K562 (cell line): Measurements from ENCODE around the gene UBXN1. TPM values are rescaled to one million over a fixed set of nuclear protein-coding genes. Genes with fewer than 3 reads are reported as not detected.
A peak's percentile ranks its signal among the peaks of the same experiment; 100 is the strongest.

ENCODE experiments used
- AFF1 ChIP-seq, 2 experiments: fragments of 450-650 bp; IDR thresholded peaks; 2 replicates each; pipeline ENCODE4 v1.6.1; 2018; ENCODE audit warnings: mild to moderate bottlenecking in 2 of 2, low read depth in 1 of 2; ENCODE audit not compliant: partially characterized antibody in 2 of 2
- FIP1L1 ChIP-seq: fragments of 200-400 bp; formaldehyde crosslinking; IDR thresholded peaks from 2 replicates; pipeline ENCODE4 v1.6.1; 2018; ENCODE audit warnings: mild to moderate bottlenecking, low read depth, low read length; ENCODE audit not compliant: poor library complexity, severe bottlenecking
- NR0B1 ChIP-seq: fragments of 450-650 bp; IDR thresholded peaks from one replicate; pipeline ENCODE4 v1.6.1; 2018; ENCODE audit warnings: mild to moderate bottlenecking, moderate library complexity; ENCODE audit not compliant: partially characterized antibody
- SRSF7 ChIP-seq: fragments of 200-400 bp; formaldehyde crosslinking; optimal IDR thresholded peaks from 2 replicates; pipeline ENCODE3; 2017; ENCODE audit warnings: mild to moderate bottlenecking, low read depth, low read length
- TAF1 ChIP-seq: IDR thresholded peaks from 2 replicates; pipeline ENCODE4 v1.6.1; 2011; ENCODE audit warnings: mild to moderate bottlenecking, low read length, moderate library complexity; ENCODE audit not compliant: insufficient read depth, control insufficient read depth, severe bottlenecking; ENCODE audit errors: extremely low read depth
- ZBTB40 ChIP-seq, 2 experiments: fragments of 450-650 bp in 1 of 2; sonication (generic) in 1 of 2; formaldehyde crosslinking in 1 of 2; IDR thresholded peaks; 2 replicates each; pipeline versions ENCODE4 v1.7.1 to v1.9.0; 2016 to 2022; ENCODE audit warnings: inconsistent platforms in 1 of 2, mild to moderate bottlenecking in 1 of 2, missing genetic modification reagents in 1 of 2
- ZFP30 ChIP-seq: fragments of 250-450 bp; sonication (Bioruptor Pico); IDR thresholded peaks from 2 replicates; pipeline ENCODE4 v1.8.0; 2022; ENCODE audit warnings: moderate library complexity, mild to moderate bottlenecking, inconsistent platforms, borderline replicate concordance
- polyA plus RNA-seq, 8 experiments: library from polyadenylated mRNA; depleted of rRNA in 4 of 8; stranded (reverse) in 5 of 8; unstranded in 3 of 8; fragments of >200 nt; fragmentation: Nextera tagmentation in 2 of 8; fragmentation: Illumina TruSeq in 1 of 8; extraction: Ambion mirVana in 2 of 8; extraction: Trizol in 1 of 8; gene quantifications; 2 replicates each; pipeline versions ENCODE4 v1.2.1 to v1.2.3, GENCODE V29; 2011 to 2014; ENCODE audit warnings: inconsistent platforms in 1 of 8, missing spikeins in 1 of 8
- total RNA-seq, 7 experiments: library from RNA; depleted of rRNA in 6 of 7; stranded (reverse); fragments of >200 nt in 6 of 7; fragmentation: Illumina TruSeq in 2 of 7; extraction: Trizol in 2 of 7; gene quantifications; 2 replicates each; pipeline versions ENCODE4 v1.2.1 to v1.2.3, GENCODE V29; 2011 to 2021; ENCODE audit warnings: low replicate concordance in 1 of 7

The UBXN1 gene
- total and polyA plus RNA-seq, 9 of the 15 experiments (the other 6 are each of a cell fraction or from before 2014, with no cell fraction given), result 4.8 to 263 (median 99.7) TPM

GRCh38 chr11:62671608-62672389, 7.1 kb downstream of the UBXN1 start, which contains the start of the genes LBHD1 and UQCC3 (continued):
- TF ChIP-seq ZBTB40 (IDR thresholded peaks at IDR 0.05) (peak; percentile 76), ZBTB40 (CRISPR knock-in tag; IDR thresholded peaks at IDR 0.05) (no peak), ZFP30 (CRISPR knock-in tag) (no peak), TAF1 (peak; percentile 92), NR0B1 (no peak), SRSF7 (no peak), FIP1L1 (no peak), AFF1 (IDR thresholded peaks at IDR 0.05; ENCODE audit: low read depth in 1 of 2, partially characterized antibody in 2 of 2) (no peak)
